Body of pancreas (tissue), 4 donors: Measurements from ENCODE around the gene HCAR2.

Source experiments
- CTCF ChIP-seq, 7 experiments: fragments of 450-650 bp in 4 of 7; fragments of 200-600 bp in 3 of 7; sonication (generic) in 3 of 7; IDR thresholded peaks; one replicate each; pipeline ENCODE4 v1.5.1; 2016 to 2019; ENCODE audit warnings: antibody characterized with exemption in 7 of 7
- POLR2A ChIP-seq, 3 donors: fragments of 450-650 bp; IDR thresholded peaks; one replicate each; pipeline ENCODE4 v1.6.1; 2016; ENCODE audit warnings: antibody characterized with exemption in 3 of 3, mild to moderate bottlenecking in 2 of 3

- TF ChIP-seq CTCF (IDR thresholded peaks at IDR 0.05) (no peak), POLR2A (IDR thresholded peaks at IDR 0.05) (no peak)
Measured at GRCh38 chr12:122661938-122662337, 41.2 kb downstream of the HCAR2 start.
